ENCODE measurements around the gene SDK2. TPM values are rescaled to one million over a fixed set of nuclear protein-coding genes. Genes with fewer than 3 reads are reported as not detected.

The SDK2 gene
- total RNA-seq, 2 experiments from 2014 or later, result 0.09 to 3.7 TPM

GRCh38 chr17:73302189-73302588 is 342.1 kb downstream of the SDK2 start:
- DNase-seq (no peak), ATAC-seq (no peak)
- peaks cover 1% of the 10 kb centered on the region for H3K4me1 Mint-ChIP-seq
- peaks cover 3% of the 10 kb centered on the region for H3K27me3 Mint-ChIP-seq
- CTCF ChIA-PET, result interaction anchor here (0.7 to 1.4 kb wide), 3 partner anchors 9 to 68 kb away, joined by 3 read pairs; no protein-coding TSS in a partner anchor
- H3K9me3 Mint-ChIP-seq (ENCODE audit: low read depth), result no peaks in the 10 kb centered on the region
- no peak overlapping the region for H3K4me3 Mint-ChIP-seq
- no peaks in the 10 kb centered on the region for H3K36me3 Mint-ChIP-seq
- no peak overlapping the region for H3K27ac Mint-ChIP-seq

DNA sequence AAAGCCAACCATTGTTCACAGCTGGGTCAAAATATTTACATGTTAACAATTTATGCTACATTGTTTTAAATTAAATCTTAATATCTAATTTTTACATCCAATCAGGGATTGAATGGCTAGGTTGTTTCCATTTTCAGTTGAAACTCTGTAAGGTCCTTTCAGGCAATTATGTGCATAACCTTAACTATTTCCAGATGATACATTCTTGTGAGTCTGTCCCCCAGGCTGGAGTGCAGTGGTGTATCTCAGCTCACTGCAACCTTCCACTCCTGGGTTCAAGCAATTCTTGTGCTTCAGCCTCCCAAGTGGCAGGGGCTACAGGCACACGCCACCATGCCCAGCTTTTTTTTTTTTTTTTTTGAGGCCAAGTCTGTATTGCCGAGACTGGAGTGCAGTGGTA is 342.9 kb downstream of the SDK2 start:
- Mint-ChIP-seq H3K4me1 (peaks cover 1% of the 10 kb centered on the region), H3K36me3 (no peaks in the 10 kb centered on the region), H3K27me3 (peaks cover 3% of the 10 kb centered on the region), H3K4me3 (no peak overlapping the region), H3K27ac (no peak overlapping the region), H3K9me3 (ENCODE audit: low read depth) (no peaks in the 10 kb centered on the region)
- CTCF ChIA-PET, result interaction anchor here (0.6 to 1.4 kb wide), 3 partner anchors 10 to 649 kb away, joined by 3 read pairs; no protein-coding TSS in a partner anchor
- ATAC-seq (no peak), DNase-seq (no peak)

DNA sequence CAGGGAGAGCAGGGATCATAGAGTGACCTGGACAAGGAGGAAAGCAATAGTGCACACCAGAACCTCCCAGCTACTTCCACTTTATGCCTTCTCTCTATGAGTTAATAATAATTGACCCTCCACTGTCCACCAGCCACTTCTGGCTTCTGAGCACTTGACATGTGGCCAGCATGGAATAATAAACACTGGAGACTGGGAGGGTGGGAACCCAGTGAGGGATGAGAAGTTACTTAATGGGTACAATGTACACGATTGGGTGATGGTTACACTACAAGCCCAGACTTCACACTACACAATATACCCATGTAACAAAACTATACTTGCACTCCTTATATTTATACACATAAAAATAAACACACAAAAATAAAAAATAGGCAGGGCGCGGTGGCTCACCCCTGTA is 343.9 kb downstream of the SDK2 start:
- H3K4me3 Mint-ChIP-seq, result no peak overlapping the region

DNA sequence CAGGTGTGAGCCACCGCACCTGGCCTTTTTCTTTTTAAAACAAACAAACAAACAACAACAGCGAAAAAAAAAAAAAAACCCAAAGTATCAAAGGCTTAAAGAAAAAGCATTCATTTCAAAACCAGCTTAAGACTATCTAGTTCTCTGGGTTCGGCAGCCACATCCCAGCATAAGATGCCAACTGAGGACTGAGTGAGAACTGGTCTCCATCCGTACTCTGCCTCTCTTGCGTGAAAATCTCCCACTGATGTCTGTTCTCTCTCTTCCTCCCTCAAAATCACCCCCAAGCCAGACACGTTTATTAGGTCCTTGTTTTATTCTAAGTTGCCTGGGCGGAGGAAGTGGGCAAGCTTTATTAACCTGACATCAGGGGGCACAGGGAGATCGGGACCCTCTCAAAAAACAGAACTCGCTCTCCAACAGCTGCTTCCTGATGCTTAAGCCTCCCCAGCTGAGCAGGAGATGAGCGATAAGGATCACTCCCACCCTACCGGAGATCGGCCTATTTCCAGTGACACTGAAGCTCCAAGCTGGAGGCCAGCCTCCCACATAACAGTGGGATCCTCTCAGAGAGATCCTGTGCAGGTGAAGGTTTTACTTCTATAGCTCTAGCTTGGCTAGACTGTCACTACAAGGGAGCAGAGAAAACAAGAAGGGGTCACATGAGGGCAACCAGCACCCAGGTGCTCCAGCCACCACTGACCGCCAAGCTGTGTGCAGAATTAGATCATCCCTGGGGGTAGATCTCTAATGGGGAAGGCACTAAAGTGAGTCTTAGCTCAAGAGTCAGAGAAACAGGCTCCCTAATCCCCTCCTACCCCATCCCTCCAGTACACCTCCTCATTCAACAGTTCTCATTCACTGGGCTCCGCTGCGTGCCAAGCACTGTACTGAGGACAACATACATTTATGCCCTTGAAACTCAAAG is 346.0 kb downstream of the SDK2 start:
- no peak for DNase-seq
- H3K9me3 Mint-ChIP-seq (ENCODE audit: low read depth), result no peaks in the 10 kb centered on the region
- H3K27me3 Mint-ChIP-seq, result peaks cover under 1% of the 10 kb centered on the region
- CTCF ChIA-PET, result interaction anchor here (1.2 kb wide), 1 partner anchor 43 kb away, joined by 4 read pairs; no protein-coding TSS in a partner anchor
- H3K36me3 Mint-ChIP-seq, result no peaks in the 10 kb centered on the region
- no peak for ATAC-seq
- H3K27ac Mint-ChIP-seq, result no peak overlapping the region
- H3K4me3 Mint-ChIP-seq, result no peak overlapping the region
- no peaks in the 10 kb centered on the region for H3K4me1 Mint-ChIP-seq

More for the DNA sequence above, 343.9 kb downstream of the SDK2 start:
- Mint-ChIP-seq H3K27me3 (peaks cover 3% of the 10 kb centered on the region), H3K4me1 (peaks cover 1% of the 10 kb centered on the region), H3K27ac (no peak overlapping the region), H3K9me3 (ENCODE audit: low read depth) (no peaks in the 10 kb centered on the region), H3K36me3 (no peaks in the 10 kb centered on the region)
- ATAC-seq (no peak), DNase-seq (no peak)
- CTCF ChIA-PET, result no interaction called here

- Mint-ChIP-seq H3K27me3 (peaks cover 6% of the 10 kb centered on the region), H3K27ac (no peak overlapping the region), H3K4me3 (no peak overlapping the region), H3K36me3 (no peaks in the 10 kb centered on the region), H3K4me1 (peaks cover 19% of the 10 kb centered on the region), H3K9me3 (ENCODE audit: low read depth) (no peaks in the 10 kb centered on the region)
- CTCF ChIA-PET, result no interaction called here
- ATAC-seq, result no peak
- DNase-seq, result no peak
Observed at GRCh38 chr17:73293480-73293911, 350.7 kb downstream of the SDK2 start.

DNA sequence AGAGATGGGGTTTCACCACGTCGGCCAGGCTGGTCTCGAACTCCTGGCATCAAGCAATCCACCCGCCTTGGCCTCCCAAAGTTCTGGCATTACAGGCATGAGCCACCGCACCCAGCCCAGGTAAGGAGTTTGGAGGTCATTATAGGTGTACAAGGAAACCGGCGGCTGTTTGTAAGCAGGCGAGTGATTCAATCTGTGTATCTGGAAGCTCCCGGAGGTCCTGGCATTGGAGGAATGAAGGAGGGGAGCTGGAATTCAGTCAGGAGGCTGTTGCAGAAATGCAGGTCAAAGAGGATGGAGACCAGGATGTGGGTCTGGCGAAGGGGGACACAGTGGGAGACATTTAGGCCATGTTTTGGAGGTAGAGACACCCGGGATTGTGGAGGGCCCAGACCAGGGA is 351.2 kb downstream of the SDK2 start:
- Mint-ChIP-seq H3K27ac (no peak overlapping the region), H3K4me3 (no peak overlapping the region), H3K36me3 (no peaks in the 10 kb centered on the region), H3K27me3 (peaks cover 6% of the 10 kb centered on the region), H3K4me1 (peaks cover 19% of the 10 kb centered on the region), H3K9me3 (ENCODE audit: low read depth) (no peaks in the 10 kb centered on the region)
- CTCF ChIA-PET, result no interaction called here
- ATAC-seq, result no peak
- no peak for DNase-seq

DNA sequence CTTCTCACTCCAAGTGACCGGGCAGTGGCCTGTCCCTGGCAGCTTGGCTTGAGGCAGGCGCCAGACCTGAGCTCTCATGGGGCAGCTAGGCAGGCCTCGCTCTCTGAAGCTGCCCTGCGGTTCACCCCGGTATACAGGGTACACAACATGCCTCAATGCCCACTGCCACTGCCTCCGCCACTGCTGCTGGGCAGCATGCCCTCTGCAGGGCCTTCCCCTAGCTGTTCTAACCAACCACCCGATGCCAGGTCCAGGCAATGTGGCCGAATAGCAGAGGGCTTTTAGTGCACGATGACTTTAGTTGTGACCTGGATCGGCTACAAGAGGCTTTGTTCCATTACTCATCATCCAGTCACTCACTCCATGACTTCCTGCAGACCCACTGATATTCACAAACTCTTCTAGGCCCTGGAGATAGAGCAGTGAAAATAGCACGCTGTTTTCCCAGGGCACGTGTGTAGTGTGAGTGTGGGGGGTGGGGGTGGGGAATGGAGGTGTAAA is 352.2 kb downstream of the SDK2 start:
- ATAC-seq, result no peak
- H3K9me3 Mint-ChIP-seq (ENCODE audit: low read depth), result no peaks in the 10 kb centered on the region
- H3K4me3 Mint-ChIP-seq, result no peak overlapping the region
- no peaks in the 10 kb centered on the region for H3K36me3 Mint-ChIP-seq
- no peak overlapping the region for H3K27ac Mint-ChIP-seq
- H3K27me3 Mint-ChIP-seq, result peaks cover 6% of the 10 kb centered on the region
- peaks cover 19% of the 10 kb centered on the region for H3K4me1 Mint-ChIP-seq
- CTCF ChIA-PET, result interaction anchor here (1.2 to 1.3 kb wide), 3 partner anchors 18 to 78 kb away, joined by 3 to 5 read pairs (median 4); no protein-coding TSS in a partner anchor
- no peak for DNase-seq

DNA sequence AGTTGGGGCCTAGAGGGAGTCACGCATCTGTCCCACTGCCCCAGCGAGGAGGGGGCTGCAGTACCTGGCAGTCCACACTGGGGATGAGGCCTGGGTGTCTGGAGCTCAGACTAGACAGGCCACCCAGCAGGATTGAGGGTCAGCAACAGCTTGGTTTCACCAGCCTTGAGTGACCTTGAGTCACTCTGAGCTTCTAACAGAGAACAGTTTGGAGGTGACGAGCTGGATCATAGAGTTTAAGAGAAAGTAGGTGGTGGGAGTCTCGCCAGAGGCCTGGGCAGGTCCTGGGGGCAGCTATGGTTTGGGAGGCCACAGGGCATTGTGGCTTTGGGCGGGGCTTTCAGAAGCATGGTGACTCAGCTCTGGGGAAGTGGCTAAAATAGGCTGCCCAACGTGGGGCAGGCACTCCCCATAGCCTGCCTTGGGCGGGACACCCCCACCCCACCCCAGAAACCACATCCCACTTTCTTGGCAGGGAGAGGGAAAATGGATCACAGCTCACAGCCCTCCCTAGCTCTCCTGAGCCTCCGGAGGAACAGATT is 352.9 kb downstream of the SDK2 start:
- H3K9me3 Mint-ChIP-seq (ENCODE audit: low read depth), result no peaks in the 10 kb centered on the region
- H3K27me3 Mint-ChIP-seq, result peaks cover 6% of the 10 kb centered on the region
- CTCF ChIA-PET, result interaction anchor here (1.2 to 1.3 kb wide), 3 partner anchors 19 to 79 kb away, joined by 3 to 5 read pairs (median 4); no protein-coding TSS in a partner anchor
- no peak overlapping the region for H3K4me3 Mint-ChIP-seq
- ATAC-seq (peak; percentile 47), DNase-seq (peak; percentile 48)
- no peaks in the 10 kb centered on the region for H3K36me3 Mint-ChIP-seq
- peak overlapping the region; percentile 28 for H3K27ac Mint-ChIP-seq
- H3K4me1 Mint-ChIP-seq, result peaks cover 19% of the 10 kb centered on the region

DNA sequence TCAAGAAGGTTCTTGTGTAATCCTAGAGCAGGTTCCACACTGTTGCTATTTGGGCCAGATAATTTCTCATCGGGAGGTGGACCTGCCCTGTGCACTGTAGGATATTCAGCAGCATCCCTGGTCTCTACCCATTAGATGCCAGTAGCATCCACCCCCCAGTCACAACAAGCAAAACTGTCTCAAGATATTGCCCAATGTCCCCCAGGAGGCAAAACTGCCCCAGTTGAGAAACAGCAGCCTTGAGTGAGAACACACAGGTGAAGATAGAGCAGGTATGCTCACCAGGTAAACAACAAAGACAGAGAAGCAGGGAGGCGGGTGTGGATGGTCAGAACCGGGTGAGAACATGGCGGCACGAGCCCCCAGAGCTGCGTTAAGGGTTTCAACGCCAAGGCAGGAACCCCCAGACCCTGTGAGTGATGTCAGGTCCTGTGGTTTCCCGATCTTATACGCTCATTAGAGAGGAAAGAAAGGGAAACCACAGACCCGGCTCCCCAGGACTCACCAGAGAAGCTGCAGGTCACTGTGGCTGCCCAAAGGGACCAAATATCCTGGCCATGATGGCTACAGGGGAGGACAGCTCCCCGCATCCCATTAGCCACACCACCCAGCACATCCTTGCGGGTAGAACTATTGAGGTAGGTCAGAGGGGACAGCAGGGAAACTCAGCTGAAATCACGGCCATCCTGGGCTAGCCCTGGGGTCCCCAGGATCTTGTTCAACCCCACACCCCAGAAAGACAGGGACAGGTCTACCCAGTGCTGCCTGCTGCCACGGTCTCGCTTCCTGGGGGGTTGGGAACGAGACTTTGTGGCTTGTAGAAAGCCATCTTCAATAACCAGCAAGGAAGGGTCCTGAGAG is 353.6 kb downstream of the SDK2 start:
- H3K4me3 Mint-ChIP-seq, result no peak overlapping the region
- peak overlapping the region; percentile 28 for H3K27ac Mint-ChIP-seq
- H3K27me3 Mint-ChIP-seq, result peaks cover 6% of the 10 kb centered on the region
- H3K36me3 Mint-ChIP-seq, result no peaks in the 10 kb centered on the region
- H3K4me1 Mint-ChIP-seq, result peaks cover 19% of the 10 kb centered on the region
- CTCF ChIA-PET, result interaction anchor here (0.7 to 1.3 kb wide), 4 partner anchors 20 to 79 kb away, joined by 3 to 5 read pairs (median 4); no protein-coding TSS in a partner anchor
- ATAC-seq (peak; percentile 35), DNase-seq (no peak)
- H3K9me3 Mint-ChIP-seq (ENCODE audit: low read depth), result no peaks in the 10 kb centered on the region

DNA sequence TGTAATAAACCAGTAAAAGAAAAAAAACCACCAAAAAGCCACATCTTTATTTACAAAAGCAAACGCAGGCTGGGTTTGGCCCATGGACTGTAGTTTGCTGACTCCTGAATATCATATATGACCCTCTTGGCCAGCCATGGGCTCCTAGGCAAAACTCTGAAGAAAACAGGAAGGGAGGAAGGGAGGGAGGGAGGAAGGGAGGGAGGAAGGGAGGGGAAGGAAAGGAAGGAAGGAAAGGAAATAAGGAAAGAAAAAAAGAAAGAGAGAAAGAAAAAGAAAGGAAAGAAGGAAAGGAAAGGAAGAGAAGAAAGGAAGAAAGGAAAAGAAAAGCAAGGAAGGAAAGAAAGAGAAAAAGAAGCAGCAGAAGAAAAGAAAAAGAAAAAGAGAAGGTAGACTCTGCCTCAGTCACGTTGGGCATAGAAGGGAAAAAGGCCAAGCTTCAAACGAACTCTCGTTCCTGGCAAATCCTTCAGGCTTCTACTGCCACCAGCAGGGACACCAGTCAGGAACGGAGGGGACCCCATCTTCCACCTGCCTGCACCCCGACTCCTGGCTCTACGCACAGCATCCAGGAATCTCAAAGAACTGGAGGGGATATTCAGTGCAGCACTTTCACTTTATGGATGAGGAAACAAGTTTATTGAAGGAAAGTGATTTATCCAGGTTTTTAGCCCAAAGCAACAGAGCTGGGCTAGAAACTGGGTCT is 354.5 kb downstream of the SDK2 start:
- H3K36me3 Mint-ChIP-seq, result no peaks in the 10 kb centered on the region
- no peaks in the 10 kb centered on the region for H3K9me3 Mint-ChIP-seq (ENCODE audit: low read depth)
- no peak overlapping the region for H3K4me3 Mint-ChIP-seq
- DNase-seq (no peak), ATAC-seq (no peak)
- H3K4me1 Mint-ChIP-seq, result peaks cover 19% of the 10 kb centered on the region
- no peak overlapping the region for H3K27ac Mint-ChIP-seq
- peaks cover 6% of the 10 kb centered on the region for H3K27me3 Mint-ChIP-seq
- CTCF ChIA-PET, result interaction anchor here (0.7 kb wide), 1 partner anchor 80 kb away, joined by 3 read pairs; no protein-coding TSS in a partner anchor

GRCh38 chr17:73288534-73289302 is 355.5 kb downstream of the SDK2 start:
- H3K27ac Mint-ChIP-seq, result no peak overlapping the region
- H3K9me3 Mint-ChIP-seq (ENCODE audit: low read depth), result no peaks in the 10 kb centered on the region
- H3K36me3 Mint-ChIP-seq, result no peaks in the 10 kb centered on the region
- CTCF ChIA-PET, result no interaction called here
- no peak for ATAC-seq
- H3K4me3 Mint-ChIP-seq, result no peak overlapping the region
- DNase-seq, result no peak
- peaks cover 6% of the 10 kb centered on the region for H3K27me3 Mint-ChIP-seq
- peaks cover 19% of the 10 kb centered on the region for H3K4me1 Mint-ChIP-seq

GRCh38 chr17:73286863-73287296 is 357.4 kb downstream of the SDK2 start:
- no peak for DNase-seq
- Mint-ChIP-seq H3K27me3 (peaks cover 3% of the 10 kb centered on the region), H3K4me1 (peaks cover 17% of the 10 kb centered on the region), H3K36me3 (no peaks in the 10 kb centered on the region), H3K27ac (no peak overlapping the region), H3K9me3 (ENCODE audit: low read depth) (no peaks in the 10 kb centered on the region), H3K4me3 (no peak overlapping the region)
- CTCF ChIA-PET, result no interaction called here
- no peak for ATAC-seq

Data from activated CD8-positive, alpha-beta memory T cell treated with anti-CD3 and anti-CD28 coated beads, Interleukin-2, amount 10 ng/mL, durations not matched to agents 7 days and 5 days (primary cell).